Right ventricle myocardium superior (tissue), 1 donor: ENCODE results near the gene MARS1. TPM values are rescaled to one million over a fixed set of nuclear protein-coding genes. Genes with fewer than 3 reads are reported as not detected.
"Not testable (repeated sequence)": the region's sequence is repeated elsewhere in the genome, so short reads cannot be mapped to it uniquely, and the experiment has no call there.

Source experiments
- ATAC-seq: fragments of 200-7000 bp; cut with Tn5 transposase; one replicate; pipeline ENCODE4 v1.9.1; 2020; ENCODE audit warnings: mild to moderate bottlenecking; ENCODE audit not compliant: poor library complexity
- DNase-seq: peaks from one replicate; pipeline ENCODE4 v3.0.0-alpha.2; 2020
- intact Hi-C: fragments of 100-400 bp; cut with DNase I; formaldehyde crosslinking; loops from one replicate; pipeline ENCODE4 v1.11.2; 2022
- total RNA-seq: library from RNA; stranded (reverse); fragmentation: NEBNext Ultra II Directional; extraction: Animal tissue kit (Norgen Biotek cat#: 25700); gene quantifications from one replicate; pipeline ENCODE4 v1.2.1, GENCODE V29; 2021
- donor health status: DM: no; HTN: yes; CAD: no; lungs with severe emphysema.

Gene MARS1
- total RNA-seq, 1 donor from 2014 or later, result 63.5 TPM

DNA sequence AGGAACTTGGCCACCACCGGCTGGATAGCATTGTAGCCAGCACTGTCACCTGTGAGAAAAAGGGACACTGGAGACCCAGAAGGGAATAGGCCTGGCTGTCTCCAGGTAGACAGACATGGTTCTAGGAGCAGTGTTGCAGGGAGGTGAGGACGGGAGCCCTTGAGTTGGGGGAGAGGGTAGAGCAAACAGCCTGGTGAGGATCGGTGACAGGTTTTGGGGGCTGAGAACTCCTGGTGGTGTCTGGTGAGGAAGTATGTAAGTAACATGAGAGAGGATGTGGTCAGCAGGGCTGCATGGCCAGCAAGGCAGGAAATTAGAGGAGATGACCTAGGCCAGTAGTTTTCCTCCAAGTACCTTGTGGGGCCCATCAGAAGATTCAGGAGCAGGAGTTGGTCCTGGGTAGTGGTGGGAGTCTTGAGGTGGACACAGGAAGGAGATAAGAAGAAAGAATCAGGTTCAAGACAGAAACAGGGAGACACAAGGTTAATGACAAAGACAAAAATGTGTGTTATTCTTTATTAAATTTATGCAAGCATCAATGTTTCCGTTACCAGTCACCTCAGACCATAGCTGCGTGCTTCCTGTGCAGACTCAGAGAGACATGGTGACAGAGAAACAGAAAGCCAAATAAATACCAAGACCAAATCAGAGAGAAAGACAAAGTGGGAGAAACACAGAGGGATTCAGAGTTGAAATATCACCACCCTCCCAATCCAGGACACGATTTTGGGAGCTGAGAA, 8.3 kb upstream of the MARS1 start, which contains the start of gene ARHGAP9:
ARHGAP9 (minus strand) TSS at position 491 of the 740 bp plus-strand sequence; CDS start at position 31, 460 bp downstream.
- no peak for ATAC-seq
- DNase-seq, result no peak
- intact Hi-C loops, result loop anchor here (10.0 kb wide), 1 partner anchor 145 kb away; no protein-coding TSS in a partner anchor

DNA sequence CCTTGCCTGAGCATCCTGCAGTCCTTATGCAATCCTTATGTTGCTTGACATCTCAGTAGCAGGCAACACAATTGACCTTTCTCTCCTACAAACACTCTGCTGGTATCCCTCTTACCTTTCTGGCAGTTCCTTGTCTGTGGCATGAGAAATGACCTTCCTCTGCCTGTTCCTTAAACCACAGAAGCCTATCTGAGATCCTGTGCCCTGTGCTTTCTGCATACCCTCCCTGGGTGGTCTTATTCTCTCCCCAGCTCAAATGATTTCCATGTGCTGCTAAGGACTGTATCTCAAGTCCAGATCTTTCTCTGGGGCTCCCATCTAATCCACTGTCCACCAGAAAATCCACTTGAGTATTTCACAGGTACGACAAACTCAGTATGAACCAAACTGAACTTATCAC, 6.2 kb upstream of the MARS1 start:
- ATAC-seq, result no peak
- intact Hi-C loops, result no loop called here
- DNase-seq, result no peak

DNA sequence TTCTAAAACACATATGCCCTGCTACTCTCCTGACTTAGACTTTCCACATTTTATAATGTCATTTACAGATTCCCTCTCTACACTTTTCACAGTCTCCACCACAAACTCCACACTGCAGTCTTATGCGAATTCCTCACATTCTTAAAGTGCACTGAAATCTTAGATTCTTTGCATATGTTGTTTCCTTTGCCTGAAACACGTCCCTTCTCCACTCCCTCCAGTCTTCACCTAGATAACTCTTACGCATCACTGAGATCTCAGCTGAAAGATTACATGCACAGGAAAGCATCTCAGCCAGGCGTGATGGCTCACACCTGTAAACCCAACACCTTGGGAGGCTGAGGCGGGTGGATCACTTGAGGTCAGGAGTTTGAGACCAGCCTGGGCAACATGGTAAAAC, 4.4 kb upstream of the MARS1 start:
- ATAC-seq (no peak), DNase-seq (no peak)
- intact Hi-C loops, result no loop called here

DNA sequence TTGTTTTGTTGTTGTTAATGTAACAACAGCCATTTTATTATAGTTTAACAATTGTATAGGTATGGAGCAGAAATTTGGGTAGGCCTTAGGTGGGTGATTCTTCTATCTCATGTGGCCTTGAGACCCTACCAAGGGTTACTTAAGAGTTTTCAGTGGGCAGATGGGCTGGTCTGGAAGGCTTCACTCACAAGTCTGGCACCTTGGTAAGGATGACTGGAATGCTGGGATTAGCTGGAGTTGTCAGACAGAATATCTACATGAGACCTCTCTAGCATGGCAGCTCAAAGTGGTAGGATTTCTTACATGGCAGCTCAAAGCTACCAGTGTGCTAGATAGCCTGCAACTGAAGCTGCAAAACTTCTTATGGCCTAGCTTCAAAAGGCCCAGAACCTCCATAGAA, 2.2 kb upstream of the MARS1 start:
- intact Hi-C loops, result no loop called here
- DNase-seq, result no peak

GRCh38 chr12:57487055-57487596, 742 bp upstream of the MARS1 start:
- intact Hi-C loops, result no loop called here
- ATAC-seq (no peak), DNase-seq (no peak)

More for the DNA sequence above, 2.2 kb upstream of the MARS1 start:
- no peak for ATAC-seq

GRCh38 chr12:57488402-57489156, 711 bp downstream of the MARS1 start:
- intact Hi-C loops, result no loop called here
- no peak for ATAC-seq
- DNase-seq, result no peak

DNA sequence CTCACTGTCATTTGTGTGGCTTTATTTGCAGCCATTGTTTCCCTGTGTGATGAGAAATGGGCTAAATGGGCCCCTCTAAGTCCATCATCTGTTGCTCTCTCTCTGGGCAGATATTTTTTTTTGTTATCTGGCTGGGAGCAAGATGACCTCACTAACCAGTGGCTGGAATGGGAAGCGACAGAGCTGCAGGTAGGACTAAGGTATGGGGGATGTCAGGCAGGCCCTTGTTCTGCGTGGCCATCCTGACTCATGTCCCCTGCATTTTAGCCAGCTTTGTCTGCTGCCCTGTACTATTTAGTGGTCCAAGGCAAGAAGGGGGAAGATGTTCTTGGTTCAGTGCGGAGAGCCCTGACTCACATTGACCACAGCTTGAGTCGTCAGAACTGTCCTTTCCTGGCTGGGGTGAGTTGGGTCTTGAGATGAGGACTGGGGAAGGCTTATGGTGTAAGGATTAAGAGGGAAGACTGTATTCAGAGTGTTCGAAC, 1.3 kb downstream of the MARS1 start:
- intact Hi-C loops, result no loop called here
- no peak for ATAC-seq
- DNase-seq, result no peak

DNA sequence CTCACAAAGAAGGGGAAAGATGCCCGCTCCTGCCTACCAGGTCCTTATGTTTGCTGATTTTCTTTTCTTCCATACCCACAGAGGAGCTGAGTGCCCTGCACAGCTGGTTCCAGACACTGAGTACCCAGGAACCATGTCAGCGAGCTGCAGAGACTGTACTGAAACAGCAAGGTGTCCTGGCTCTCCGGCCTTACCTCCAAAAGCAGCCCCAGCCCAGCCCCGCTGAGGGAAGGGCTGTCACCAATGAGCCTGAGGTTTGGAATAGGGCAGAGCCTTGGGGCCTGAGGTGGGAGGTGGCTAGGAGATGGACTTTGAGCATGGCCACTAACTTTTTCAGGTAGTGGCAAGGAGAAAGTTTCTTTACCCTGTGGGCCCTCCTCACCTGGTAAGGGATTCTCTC, 2.3 kb downstream of the MARS1 start:
- intact Hi-C loops, result no loop called here
- ATAC-seq, result no peak
- DNase-seq, result no peak

GRCh38 chr12:57491393-57492280, 3.8 kb downstream of the MARS1 start:
- ATAC-seq (no peak), DNase-seq (no peak)
- intact Hi-C loops, result no loop called here

DNA sequence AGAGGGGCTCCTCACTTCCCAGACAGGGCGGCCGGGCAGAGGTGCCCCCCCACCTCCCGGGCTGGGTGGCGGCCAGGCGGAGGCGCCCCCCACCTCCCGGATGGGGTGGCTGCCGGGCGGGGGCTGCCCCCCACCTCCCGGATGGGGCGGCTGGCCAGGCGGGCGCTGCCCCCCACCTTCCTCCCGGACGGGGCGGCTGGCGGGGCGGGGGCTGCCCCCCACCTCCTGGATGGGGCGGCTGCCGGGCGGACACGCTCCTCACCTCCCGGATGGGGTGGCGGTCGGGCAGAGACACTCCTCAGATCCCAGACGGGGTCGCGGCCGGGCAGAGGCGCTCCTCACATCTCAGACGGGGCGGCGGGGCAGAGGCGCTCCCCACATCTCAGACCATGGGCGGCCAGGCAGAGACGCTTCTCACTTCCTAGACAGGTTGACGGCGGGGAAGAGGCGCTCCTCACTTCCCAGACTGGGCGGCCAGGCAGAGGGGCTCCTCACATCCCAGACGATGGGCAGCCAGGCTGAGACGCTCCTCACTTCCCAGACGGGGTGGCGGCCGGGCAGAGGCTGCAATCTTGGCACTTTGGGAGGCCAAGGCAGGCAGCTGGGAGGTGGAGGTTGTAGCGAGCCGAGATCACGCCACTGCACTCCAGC, 7.3 kb downstream of the MARS1 start:
- intact Hi-C loops, ATAC-seq, DNase-seq: not testable (repeated sequence)

- intact Hi-C loops, result no loop called here
- ATAC-seq (peak; percentile 25), DNase-seq (no peak)
Observed at GRCh38 chr12:57496822-57497221, 9.0 kb downstream of the MARS1 start.

DNA sequence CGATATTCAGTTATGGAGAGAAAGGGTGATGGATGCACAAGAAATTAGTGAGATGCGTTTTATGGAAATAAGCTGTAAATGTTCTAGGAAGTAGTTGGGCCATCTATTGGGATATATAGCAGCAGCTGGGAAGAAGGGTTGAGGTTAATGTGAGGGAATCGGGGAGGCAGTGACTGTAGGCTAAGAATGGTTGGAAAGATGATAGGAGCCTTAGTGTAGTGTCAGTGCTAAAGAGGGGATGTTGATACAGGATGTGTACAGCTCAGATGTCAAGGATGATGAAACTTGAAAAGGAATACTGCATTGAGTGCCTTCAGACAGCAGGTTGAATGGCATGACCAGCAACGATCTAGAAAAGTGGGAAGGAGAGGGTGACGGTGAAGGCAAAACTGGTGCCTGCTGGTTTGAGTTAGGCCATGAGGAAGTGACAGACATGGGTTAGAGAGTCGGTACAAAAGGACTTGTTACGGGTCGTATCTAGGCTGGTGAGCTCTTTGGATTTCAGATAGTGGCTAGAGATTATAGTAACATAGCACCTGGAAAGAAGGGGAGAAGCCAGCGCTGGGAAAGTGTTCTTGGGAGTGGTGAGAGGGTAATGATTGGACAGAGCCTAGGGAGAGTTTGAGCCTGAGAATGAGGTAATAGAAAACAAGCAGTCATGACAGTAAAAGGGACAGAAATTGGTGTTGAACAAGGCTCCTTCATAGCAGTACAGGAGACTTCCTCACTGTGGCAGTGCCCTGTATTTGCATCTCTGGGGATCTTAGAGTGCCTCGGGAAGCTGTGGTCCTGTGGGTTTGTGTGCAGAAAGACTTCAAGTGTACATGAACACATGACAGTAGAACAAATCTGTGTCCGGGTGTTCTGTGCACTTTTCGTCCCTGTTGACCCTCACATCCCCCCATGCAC, 9.6 kb downstream of the MARS1 start:
- no peak for DNase-seq
- ATAC-seq, result no peak
- intact Hi-C loops, result no loop called here

GRCh38 chr12:57498132-57498502, 10.2 kb downstream of the MARS1 start:
- DNase-seq (no peak), ATAC-seq (no peak)
- intact Hi-C loops, result no loop called here

- intact Hi-C loops, result no loop called here
- no peak for ATAC-seq
- no peak for DNase-seq
Observed at GRCh38 chr12:57498571-57498970, 10.7 kb downstream of the MARS1 start.

GRCh38 chr12:57500213-57500612, 12.3 kb downstream of the MARS1 start:
- ATAC-seq, result no peak
- intact Hi-C loops, result no loop called here
- no peak for DNase-seq

- DNase-seq, ATAC-seq, intact Hi-C loops: not testable (repeated sequence)
Observed at GRCh38 chr12:57502311-57502969, 14.6 kb downstream of the MARS1 start.

- ATAC-seq, intact Hi-C loops, DNase-seq: not testable (repeated sequence)
Observed at GRCh38 chr12:57506541-57506940, 18.7 kb downstream of the MARS1 start.
